AG04450 (cell line): ENCODE data around the gene ST3GAL3. TPM values are rescaled to one million over a fixed set of nuclear protein-coding genes. Genes with fewer than 3 reads are reported as not detected.

Source experiments
- CTCF ChIA-PET: fragments of 300-600, 350-600 bp; formaldehyde crosslinking; extraction: SDS; loops from one replicate; lab custom pipeline; 2022; ENCODE audit warnings: antibody characterized with exemption, inconsistent platforms; lab: Charles Lee
- POLR2A ChIA-PET: fragments of 350-600 bp; formaldehyde crosslinking; extraction: SDS; loops from one replicate; lab custom pipeline; 2021; ENCODE audit warnings: antibody characterized with exemption, inconsistent platforms; lab: Yijun Ruan, JAX
- DNase-seq: peaks from one replicate; pipeline ENCODE4 v3.0.0-alpha.2; 2011; ENCODE audit warnings: low read depth, low spot score
- H3K27ac ChIP-seq: one replicate; pipeline ENCODE4 v1.5.1; 2012; ENCODE audit warnings: low read depth, low read length, control low read depth
- H3K27me3 ChIP-seq: one replicate; pipeline ENCODE4 v1.6.0; 2012; ENCODE audit warnings: low read length; ENCODE audit not compliant: control insufficient read depth, insufficient read depth
- H3K4me3 ChIP-seq: 2 replicates; pipeline ENCODE4 v1.5.1; 2011; ENCODE audit warnings: mild to moderate bottlenecking, low read depth, low read length, control low read depth
- H3K9me3 ChIP-seq: 2 replicates; pipeline ENCODE4 v1.5.1; 2012; ENCODE audit warnings: low read length; ENCODE audit not compliant: control insufficient read depth, insufficient read depth
- CTCF ChIP-seq: IDR thresholded peaks from 2 replicates; pipeline ENCODE4 v1.5.1; 2011; ENCODE audit warnings: low read depth, low read length, control low read depth, inconsistent platforms
- polyA plus RNA-seq: library from polyadenylated mRNA; depleted of rRNA; stranded (reverse); fragments of >200 nt; gene quantifications from 2 replicates; pipeline ENCODE4 v1.2.3, GENCODE V29; 2011

Gene ST3GAL3
- polyA plus RNA-seq, 1 experiment = 11.5 TPM

GRCh38 chr1:43913051-43913501, 205.7 kb downstream of the ST3GAL3 start:
- H3K27ac ChIP-seq = no peak overlapping the region
- POLR2A ChIA-PET = interaction anchor here (1.0 kb wide), 1 partner anchor 16 kb away, joined by 3 read pairs; no protein-coding TSS in a partner anchor
- no peak overlapping the region for H3K4me3 ChIP-seq
- DNase-seq = no peak
- TF ChIP-seq CTCF = no peak
- no peaks in the 10 kb centered on the region for H3K27me3 ChIP-seq
- no peaks in the 10 kb centered on the region for H3K9me3 ChIP-seq
- CTCF ChIA-PET = interaction anchor here (1.2 to 5.2 kb wide), 3 partner anchors 21 to 149 kb away, joined by 5 to 29 read pairs (median 6); no protein-coding TSS in a partner anchor

- no peak overlapping the region for H3K4me3 ChIP-seq
- ChIA-PET CTCF (interaction anchor here (1.2 to 5.2 kb wide), 2 partner anchors 21 to 150 kb away, joined by 5 to 29 read pairs; no protein-coding TSS in a partner anchor), POLR2A (no interaction called here)
- H3K9me3 ChIP-seq = no peaks in the 10 kb centered on the region
- H3K27me3 ChIP-seq = no peaks in the 10 kb centered on the region
- H3K27ac ChIP-seq = no peak overlapping the region
- no peak for TF ChIP-seq CTCF
- DNase-seq = no peak
These were observed 206.5 kb downstream of the ST3GAL3 start for GRCh38 chr1:43913666-43914360.

- DNase-seq = no peak
- TF ChIP-seq CTCF = no peak
- CTCF ChIA-PET = interaction anchor here (1.2 to 5.2 kb wide), 2 partner anchors 18 to 20 kb away, joined by 3 to 29 read pairs; no protein-coding TSS in a partner anchor
These were observed 207.5 kb downstream of the ST3GAL3 start for GRCh38 chr1:43914576-43915525.

GRCh38 chr1:43919906-43920305, 212.6 kb downstream of the ST3GAL3 start:
- no peaks in the 10 kb centered on the region for H3K27me3 ChIP-seq
- no peak overlapping the region for H3K27ac ChIP-seq
- no peak for DNase-seq
- no peak for TF ChIP-seq CTCF
- no peak overlapping the region for H3K4me3 ChIP-seq
- POLR2A ChIA-PET = no interaction called here
- CTCF ChIA-PET = no interaction called here
- no peaks in the 10 kb centered on the region for H3K9me3 ChIP-seq

More at GRCh38 chr1:43914576-43915525, 207.5 kb downstream of the ST3GAL3 start:
- Histone ChIP-seq H3K9me3 (no peaks in the 10 kb centered on the region), H3K4me3 (no peak overlapping the region), H3K27ac (no peak overlapping the region), H3K27me3 (no peaks in the 10 kb centered on the region)
- POLR2A ChIA-PET = no interaction called here
